GM21381 (cell line): ENCODE results near the gene TPH2.

ENCODE experiments used
- ATAC-seq: cut with Tn5 transposase; IDR thresholded peaks from one replicate; pipeline ENCODE4 v1.9.1; 2021; ENCODE audit warnings: mild to moderate bottlenecking, moderate library complexity; ENCODE audit not compliant: unreplicated experiment

Gene TPH2

DNA sequence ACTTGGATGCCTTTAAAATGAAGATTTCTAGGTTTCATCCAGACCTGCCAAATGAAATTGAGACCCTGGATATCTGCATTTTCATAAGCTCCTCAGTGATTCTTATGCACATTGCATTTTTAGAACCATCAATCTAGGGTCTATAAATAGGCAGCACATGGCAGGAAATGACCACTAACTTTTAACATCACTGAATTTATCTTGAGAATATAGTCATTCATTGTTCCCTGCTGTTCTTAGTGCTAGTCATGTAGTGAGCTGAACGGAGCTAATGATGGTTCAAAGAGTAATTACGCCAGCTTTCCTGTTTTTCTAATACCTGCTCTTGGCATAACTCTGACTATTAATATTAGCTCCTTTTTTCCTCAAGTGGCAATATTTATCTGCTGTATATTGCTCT lies 91.6 kb downstream of the TPH2 start:
- ATAC-seq = no peak

DNA sequence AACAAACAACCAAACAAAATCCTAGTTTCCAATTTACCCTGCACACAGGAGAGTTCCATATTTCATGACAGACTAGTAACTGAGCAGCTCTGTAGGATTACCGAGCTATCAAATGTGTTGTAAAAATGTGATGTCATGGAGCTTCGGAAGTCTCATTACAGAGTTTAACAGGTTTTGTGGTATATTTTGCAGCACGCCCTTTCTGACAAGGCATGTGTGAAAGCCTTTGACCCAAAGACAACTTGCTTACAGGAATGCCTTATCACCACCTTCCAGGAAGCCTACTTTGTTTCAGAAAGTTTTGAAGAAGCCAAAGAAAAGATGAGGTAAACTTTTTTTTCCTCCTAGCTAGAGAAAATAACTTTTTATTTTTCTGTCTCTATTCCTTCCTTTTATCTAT lies 92.4 kb downstream of the TPH2 start:
- ATAC-seq = no peak

DNA sequence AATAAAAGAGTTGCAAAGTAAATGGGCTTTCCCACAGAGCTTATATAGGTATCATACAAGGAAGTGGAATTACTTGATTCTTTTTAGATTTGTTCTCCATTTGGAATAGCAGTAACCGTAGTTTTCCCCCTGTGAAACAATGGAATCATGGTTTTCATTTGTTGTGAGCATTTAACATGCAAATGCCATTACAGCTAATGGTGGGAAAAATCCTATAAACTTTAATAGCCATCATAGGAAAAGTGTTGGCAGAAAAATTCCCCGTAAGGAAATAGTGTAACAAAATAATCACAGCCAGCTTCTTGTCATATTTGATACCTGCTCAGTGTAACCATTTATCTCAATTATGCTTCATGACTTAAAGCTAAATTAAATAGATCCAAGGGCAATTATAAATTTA lies 95.3 kb downstream of the TPH2 start:
- no peak for ATAC-seq

DNA sequence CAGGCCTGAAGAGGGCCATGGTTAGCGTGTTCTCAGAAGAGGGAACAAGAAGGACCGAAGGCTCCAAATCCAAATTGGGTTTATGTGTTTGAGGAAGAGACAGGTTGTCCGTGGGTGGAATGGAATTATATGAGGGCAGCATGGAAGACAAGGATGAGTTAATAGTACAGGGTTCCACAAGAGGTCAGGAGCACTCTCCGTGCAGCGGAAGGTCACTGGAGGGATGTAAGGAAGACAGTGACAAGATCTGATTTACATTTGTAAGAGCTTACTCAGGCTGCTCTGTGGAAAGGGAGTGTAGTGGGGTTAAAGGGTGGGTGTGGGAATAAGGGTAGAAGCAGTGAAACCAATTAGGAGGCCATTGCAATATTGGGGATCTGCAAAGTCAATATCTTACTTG lies 97.0 kb downstream of the TPH2 start:
- ATAC-seq = no peak

DNA sequence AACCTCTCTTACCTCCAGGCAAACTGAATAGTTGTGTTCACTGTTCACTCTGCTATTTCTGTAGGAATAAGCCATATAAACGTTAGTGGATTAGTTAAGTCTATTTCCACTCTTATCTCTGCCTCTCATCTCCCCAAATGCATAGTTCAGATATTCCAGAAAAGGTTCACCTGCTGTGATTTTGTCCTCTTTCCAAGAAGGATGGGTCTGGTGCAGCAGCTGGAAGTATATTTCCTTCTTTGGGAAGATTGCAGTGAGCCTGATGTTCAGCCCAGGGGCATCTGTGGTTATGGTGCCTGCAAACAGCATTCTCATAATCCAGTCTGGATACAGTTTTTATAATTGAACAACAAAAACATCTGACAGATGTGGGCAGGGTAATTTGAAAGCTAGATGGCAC lies 97.7 kb downstream of the TPH2 start:
- ATAC-seq = no peak

DNA sequence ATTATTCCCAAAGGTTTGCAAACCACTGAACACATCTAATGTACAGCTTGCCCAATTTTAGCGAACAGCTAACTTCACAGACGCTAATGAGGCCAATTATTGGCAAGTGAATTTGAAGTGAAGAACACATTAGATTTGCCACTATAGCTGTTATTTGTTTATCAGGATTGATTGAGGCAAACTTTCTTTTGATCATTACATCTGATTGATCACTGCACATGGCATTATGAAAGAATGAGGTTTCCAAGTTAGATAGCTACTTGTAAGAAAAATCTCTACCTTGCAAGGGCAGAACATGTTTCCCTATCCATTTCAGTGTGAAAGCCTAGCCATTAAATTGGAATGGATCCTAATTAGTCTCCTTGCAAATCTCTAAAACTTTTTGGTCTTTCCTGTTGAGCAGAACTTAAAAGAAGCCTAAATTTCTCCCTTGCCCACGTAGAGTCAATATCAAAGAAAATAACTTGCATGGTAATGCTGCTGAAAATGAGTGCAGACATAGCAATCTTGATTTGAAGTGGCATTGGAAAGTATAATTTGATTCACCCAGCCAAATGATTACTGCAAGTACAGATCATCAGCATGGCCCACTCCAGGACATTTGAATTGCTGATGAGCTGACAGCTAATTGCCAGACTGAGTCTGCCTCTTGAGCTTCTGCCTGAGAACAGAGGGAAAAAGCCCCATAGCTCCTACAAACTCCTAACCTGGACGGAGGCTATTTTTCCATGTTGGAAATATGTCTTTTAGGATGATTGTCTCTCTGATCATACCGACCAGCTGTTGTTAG lies 98.6 kb downstream of the TPH2 start:
- ATAC-seq = no peak

DNA sequence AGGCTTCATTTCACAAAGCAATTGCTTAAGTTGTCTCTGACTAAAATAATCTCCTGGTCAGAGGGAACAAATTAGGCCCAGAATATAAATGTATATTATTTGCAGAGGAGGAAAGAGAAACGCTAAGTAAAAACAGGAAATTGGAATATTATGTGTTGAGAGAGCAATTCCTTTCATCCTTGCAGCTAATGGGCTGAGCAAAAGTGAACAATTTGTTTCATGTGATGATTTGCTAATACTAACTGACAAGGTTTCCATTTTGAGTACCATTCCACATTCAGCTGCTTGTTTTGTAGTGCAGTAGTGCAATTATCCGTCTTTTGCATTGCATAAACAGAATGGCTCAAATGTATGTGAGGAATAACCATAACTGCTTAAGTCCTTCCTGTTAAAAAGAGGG lies 103.2 kb downstream of the TPH2 start:
- ATAC-seq = no peak

DNA sequence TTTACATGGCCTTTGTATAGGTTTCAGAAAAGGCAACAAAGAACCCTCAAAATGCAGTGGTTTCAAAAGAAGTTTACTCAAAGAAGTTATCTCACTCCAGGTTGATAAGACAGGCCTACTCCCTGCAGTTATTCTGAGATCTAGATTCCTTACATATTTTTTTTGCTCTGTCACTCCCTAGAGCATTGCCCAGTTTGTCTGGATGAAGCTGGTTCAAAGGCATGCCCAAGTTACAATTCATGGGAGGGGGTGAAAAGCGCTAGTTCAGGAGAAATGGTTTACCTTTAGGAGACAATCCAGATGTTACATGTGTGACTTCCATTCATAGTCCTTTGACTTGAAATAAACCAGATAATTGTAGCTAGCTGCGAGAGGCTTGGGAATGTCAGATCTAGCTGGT lies 115.0 kb downstream of the TPH2 start:
- no peak for ATAC-seq

DNA sequence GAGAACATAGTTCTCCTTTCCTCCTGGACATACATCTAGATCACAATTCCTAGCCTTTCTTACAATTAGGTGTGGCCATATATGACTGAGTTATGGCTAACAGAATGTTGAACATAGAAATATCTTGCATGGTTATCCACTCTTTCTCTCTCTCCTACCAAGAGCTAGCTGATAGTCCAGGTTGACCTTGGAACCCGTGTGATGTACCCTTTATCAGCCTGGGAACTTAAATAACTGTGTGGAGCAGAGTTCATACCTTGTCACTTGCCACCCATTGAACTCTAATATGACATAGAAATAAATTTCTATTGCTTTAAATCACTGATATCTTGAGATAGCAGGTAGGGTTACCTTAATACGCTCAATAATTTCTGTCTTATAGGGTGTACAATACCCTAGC lies 115.9 kb downstream of the TPH2 start:
- no peak for ATAC-seq

DNA sequence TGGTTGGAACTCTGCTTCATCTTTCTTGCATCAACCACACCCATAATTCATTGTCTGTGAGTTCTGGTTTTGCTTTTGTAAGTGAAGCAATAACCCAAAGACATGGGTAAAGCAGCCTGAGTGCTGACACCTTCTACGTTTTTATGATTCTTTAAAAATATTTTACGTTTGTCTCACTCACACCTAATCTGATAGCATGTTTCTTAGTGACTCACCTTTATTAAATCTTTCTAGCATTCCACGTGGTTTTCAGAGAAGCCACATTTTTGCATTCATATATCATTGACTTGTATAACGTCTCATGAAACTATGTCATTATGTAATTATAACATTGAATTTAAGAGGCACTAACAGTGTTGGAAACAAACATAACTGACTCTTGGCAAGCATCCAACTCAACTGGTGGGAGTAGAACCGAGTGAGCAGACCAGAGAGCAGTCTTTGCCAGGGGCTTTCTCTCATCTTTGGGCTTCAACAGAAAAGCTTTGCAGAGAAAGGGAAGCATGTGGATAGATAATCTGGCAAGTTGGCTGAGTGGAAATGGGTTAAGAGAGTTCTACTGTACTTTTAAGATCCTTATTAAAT lies 118.8 kb downstream of the TPH2 start:
- ATAC-seq = no peak

DNA sequence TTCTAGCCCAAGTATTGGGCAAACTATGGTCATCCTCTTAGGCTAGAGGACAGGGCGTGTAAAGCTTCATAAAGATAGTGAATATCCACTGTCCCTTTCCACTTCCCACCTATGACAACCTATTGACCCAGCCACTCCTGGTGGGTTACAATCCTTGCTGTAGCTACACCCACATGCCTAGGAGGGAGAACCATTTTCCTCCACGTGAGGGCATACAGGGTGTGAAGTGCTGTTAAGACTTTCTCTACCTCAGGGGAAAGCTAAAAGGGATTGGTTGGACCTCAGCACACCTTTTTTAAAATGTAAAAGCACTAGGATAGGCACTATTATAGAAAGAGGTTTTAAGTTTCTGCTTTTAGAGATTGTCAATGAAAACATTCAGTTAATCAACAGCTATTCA lies 124.4 kb downstream of the TPH2 start:
- no peak for ATAC-seq

DNA sequence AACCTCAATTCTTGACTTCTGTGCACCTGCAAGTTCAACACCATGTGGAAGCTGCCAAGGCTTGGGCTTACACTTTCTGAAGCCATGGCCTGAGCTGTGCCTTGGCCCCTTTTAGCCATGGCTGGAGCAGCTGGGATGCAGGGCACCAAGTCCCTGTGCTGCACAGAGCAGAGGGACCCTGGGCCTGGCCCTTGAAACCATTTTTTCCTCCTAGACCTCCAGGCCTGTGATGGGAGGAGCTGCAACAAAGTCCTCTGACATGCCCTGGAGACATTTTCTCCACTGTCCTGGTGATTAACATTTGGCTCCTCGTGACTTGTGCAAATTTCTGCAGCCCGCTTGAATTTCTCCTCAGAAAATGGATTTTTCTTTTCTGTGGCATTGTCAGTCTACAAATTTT lies 132.4 kb downstream of the TPH2 start:
- ATAC-seq = no peak

DNA sequence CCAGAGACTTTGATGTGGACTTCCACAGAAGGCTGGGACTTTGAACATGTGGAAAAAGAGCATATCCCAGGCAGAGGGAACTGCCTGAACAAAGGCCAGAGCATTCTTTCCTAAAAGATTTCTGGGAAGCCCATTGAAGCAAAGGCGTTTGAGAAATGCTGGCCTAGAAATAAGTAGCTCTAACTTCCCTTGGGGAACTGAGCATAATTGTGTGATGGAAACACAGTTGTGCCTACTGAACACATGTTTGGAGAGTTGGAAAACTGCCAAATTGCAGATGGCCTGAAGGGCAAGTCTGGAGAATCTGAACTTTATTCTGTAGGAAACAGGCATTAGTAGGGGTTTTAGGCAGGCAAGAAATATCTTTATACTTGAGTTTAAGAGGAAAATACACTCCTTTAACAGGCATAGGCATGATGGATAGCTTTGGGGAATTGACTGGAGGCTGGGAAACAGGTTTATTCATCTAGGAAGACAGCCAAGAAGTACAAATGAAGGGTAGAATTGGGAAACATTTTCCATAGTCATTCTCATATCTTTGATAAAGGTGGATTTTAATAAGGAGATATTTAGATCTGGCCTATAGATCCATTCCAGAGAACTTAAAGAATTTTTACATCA lies 134.1 kb downstream of the TPH2 start:
- no peak for ATAC-seq

DNA sequence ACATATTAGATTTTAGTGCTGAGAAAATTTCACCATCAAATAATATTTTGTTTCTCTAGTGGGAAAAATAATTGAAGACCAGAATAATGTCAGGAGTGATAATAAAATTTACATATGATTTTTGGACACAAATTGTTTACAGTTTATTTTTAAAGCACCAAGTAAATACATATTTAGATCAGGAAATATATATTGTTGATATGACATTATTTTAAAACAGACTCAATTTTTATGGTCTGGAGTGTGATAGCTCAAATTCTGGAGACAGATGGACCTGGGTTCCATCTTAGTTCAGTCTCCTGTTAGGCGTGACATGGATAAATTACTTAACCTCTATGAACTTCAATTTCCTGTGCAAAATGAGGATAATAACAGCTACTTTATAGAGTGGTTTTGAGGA lies 135.4 kb downstream of the TPH2 start:
- no peak for ATAC-seq

DNA sequence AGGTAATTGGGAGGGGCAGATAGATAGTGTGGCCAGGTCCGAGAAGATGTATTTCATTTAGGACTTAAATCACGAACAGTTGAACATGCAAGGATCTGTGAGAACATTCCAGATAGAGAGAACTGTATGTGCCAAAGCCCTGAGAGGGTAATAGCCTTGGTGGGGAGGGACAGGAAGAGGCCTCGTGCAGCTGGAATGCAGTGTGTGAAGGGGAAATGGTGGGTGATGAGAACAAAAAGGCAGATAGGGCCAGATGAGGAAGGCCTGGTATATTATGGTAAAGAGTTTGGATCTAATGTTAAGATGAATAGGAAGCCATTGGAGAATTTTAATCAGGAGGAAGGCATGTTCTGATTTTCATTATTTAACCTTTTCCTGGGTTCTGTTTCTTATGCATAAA lies 136.3 kb downstream of the TPH2 start:
- no peak for ATAC-seq

DNA sequence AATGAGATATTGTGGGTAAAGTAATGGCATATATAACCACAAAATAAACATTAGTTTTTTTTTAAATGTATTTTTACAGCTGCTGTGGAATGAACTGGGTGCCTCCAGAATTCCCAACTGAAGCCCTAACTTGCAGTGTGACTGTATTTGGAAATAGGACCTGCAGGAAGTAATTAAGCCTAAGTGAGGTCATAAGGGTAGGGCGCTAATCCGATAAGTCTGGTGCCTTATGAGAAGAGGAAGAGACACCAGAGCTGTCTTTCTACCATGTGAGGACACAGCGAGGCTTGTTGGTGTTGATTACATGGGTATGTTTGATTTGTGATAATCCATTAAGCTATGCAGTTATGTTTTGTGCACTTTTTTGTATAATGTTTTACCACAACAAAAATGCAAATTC lies 136.8 kb downstream of the TPH2 start:
- no peak for ATAC-seq

DNA sequence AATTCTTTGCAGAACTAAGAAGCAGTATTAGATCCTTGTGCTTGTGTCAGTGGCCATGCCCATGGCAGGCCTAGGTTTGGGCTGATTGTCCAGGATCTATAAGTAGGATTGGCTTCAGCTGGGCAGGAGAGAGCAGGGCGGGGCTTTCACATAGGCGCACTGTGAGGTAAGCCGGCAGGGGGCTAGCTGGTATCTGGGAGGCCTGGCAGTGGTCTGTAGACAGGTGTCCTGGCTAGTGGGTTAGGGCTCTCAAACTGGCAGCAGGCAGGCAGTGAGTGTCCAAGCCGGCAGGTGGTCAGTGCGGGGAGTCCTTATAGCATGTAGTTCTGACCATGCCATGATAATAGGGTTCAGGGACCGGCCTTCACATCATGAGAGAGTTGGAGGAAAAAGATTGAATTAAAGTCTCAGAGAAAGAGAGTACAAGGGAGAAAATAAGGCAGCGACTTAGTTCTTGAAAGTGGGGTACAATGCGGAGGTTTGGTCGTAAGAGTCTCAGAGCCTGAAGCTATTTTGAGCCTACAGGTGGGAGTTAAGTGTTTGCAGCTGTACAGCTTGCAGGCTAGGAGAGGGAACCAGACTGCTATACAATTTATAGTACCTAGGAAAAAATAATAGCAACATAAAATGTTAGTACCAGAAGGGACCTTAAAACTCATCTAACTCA lies 137.4 kb downstream of the TPH2 start:
- no peak for ATAC-seq

DNA sequence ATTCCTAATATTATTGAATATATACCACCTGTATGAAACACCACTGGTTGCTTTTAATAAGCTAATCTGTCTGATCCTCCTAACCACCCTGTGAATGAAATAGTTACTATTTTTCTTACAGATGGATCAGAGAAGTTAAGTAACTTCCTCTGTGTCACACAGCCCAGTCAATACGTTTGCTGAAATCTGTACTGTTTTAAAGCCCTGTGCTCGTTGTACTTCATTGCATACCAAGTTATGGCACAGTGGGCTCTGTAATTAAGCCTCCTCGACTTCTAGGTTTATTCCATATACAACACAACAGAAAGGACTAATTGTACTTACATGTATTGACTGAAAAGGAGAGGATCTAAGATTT lies 137.9 kb downstream of the TPH2 start:
- no peak for ATAC-seq

DNA sequence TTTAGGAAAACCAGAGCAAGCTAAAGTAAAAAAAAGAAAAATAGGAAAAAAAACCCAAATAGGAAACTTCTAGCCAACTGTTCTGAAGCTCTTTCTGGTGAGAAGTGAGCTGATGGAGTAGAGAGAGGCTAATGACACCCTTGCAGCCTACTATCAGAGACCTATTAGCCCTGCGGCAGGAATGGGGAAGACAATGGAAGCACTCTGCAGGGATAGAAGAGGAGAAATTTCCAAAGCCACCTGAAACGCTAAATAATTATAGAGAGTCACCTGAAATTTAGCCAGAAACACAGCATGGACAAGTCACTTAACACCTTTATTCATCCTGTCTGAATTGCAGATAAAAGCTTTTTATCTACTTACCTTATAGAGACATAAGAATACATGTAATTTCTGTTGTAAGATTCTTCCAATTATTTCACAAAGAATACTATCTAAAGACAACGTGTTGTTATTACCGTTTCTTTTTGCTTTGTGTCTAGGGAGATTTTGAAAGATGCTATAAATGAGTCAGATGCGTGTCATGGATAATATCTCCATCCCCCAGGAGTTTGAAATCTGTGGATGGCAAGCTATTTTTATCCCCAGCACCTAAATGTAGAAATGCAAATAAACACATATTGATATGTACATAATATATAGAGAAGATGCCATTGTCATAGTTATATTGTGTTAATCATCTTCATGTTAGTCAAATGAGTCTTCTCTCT lies 138.6 kb downstream of the TPH2 start:
- no peak for ATAC-seq

DNA sequence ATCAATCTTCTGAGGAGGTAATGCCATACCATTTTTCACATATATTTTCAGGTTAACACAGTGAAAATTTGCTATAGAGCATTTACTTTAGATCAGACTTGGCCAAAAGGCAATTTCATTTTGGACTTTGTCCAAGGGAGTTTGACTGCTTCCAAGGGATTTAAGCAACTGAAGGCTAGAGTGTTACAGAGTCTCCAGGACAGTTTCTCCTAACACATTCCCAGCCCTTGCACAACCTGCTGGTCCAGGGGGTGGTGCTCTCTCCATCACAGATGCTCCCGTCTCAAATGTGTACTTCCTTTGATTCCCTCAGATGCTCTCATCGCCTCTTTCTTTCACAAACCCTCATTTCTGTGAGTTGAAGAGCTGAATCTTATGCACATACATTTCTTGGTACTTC lies 143.1 kb downstream of the TPH2 start:
- no peak for ATAC-seq
